HCT116 (cell line): Measurements from ENCODE around the gene AMMECR1. TPM values are rescaled to one million over a fixed set of nuclear protein-coding genes. Genes with fewer than 3 reads are reported as not detected.

Source experiments
- ATAC-seq: fragments of 200-7000 bp; cut with Tn5 transposase; 2 replicates; pipeline ENCODE4 v1.9.1; 2020; ENCODE audit warnings: mild to moderate bottlenecking, moderate library complexity
- BruUV-seq: library from RNA; stranded (reverse); fragments of 400-500 nt; replicated peaks from 2 replicates; lab custom pipeline; 2021; lab: Mats Ljungman, UMichigan
- CTCF ChIA-PET: fragments of 300-600 bp; sonication (Branson Sonifier 250); formaldehyde crosslinking; loops from one replicate; lab custom pipeline; 2021; ENCODE audit warnings: antibody characterized with exemption; lab: Charles Lee
- POLR2A ChIA-PET: fragments of 300-600, 350-600 bp; sonication (Branson Sonifier 250); formaldehyde crosslinking; loops from one replicate; lab custom pipeline; 2021; ENCODE audit warnings: antibody characterized with exemption; lab: Charles Lee
- RAD21 ChIA-PET, 2 experiments: fragments of 300-600 bp; sonication (Branson Sonifier 250); formaldehyde crosslinking; loops; one replicate each; lab custom pipeline; 2023; ENCODE audit warnings: low total read pairs in 2 of 2; ENCODE audit not compliant: uncharacterized antibody in 2 of 2, unreplicated experiment in 2 of 2, low non-redundant PET in 1 of 2; lab: Charles Lee
- DNase-seq: peaks from one replicate; pipeline ENCODE4 v3.0.0-alpha.2; 2010; ENCODE audit warnings: low read depth, low spot score
- H2AFZ ChIP-seq: fragments of 200-600 bp; shearing (Covaris generic), sonication (generic); 2 replicates; pipeline ENCODE4 v1.6.1; 2017; ENCODE audit warnings: low read depth, mixed run types, mixed read lengths, antibody characterized with exemption, low read length; ENCODE audit not compliant: poor library complexity, severe bottlenecking
- H3K27ac ChIP-seq: 2 replicates; pipeline ENCODE4 v1.5.1; 2012; ENCODE audit warnings: low read depth, low read length
- H3K27me3 ChIP-seq: fragments of 200-600 bp; sonication (generic); 2 replicates; pipeline ENCODE4 v1.6.1; 2016; ENCODE audit warnings: mixed run types, low read length, mixed read lengths; ENCODE audit not compliant: insufficient read depth
- H3K36me3 ChIP-seq, 2 experiments: fragments of 200-500 bp in 1 of 2; fragments of 200-600 bp in 1 of 2; sonication (Bioruptor generic) in 1 of 2; sonication (generic) in 1 of 2; 2 replicates each; pipeline versions ENCODE4 v1.5.1 to v1.6.1; 2014 to 2016; ENCODE audit warnings: low read length in 2 of 2, inconsistent platforms in 1 of 2, mixed read lengths in 1 of 2, mixed run types in 1 of 2; ENCODE audit not compliant: insufficient read depth in 2 of 2, control insufficient read depth in 1 of 2
- H3K4me1 ChIP-seq, 2 experiments: fragments of 200-600 bp in 1 of 2; sonication (generic) in 1 of 2; 2 replicates each; pipeline versions ENCODE4 v1.5.1 to v1.6.1; 2012 to 2017; ENCODE audit warnings: low read length in 2 of 2, inconsistent platforms in 1 of 2, mild to moderate bottlenecking in 1 of 2, mixed read lengths in 1 of 2, mixed run types in 1 of 2, moderate library complexity in 1 of 2; ENCODE audit not compliant: insufficient read depth in 2 of 2, control insufficient read depth in 1 of 2
- H3K4me2 ChIP-seq: fragments of 200-600 bp; sonication (generic); 2 replicates; pipeline ENCODE4 v1.6.1; 2017; ENCODE audit warnings: mixed run types, low read length, mixed read lengths
- H3K4me3 ChIP-seq, 2 experiments: fragments of 200-600 bp in 1 of 2; sonication (generic) in 1 of 2; replicated peaks in 1 of 2; 2 replicates each; pipeline ENCODE4 v1.5.1; 2011 to 2016; ENCODE audit warnings: low read length in 2 of 2, control low read depth in 1 of 2, low read depth in 1 of 2, mild to moderate bottlenecking in 1 of 2, mixed read lengths in 1 of 2, mixed run types in 1 of 2
- H3K79me2 ChIP-seq: fragments of 200-600 bp; sonication (generic); 2 replicates; pipeline ENCODE4 v1.6.1; 2017; ENCODE audit warnings: mild to moderate bottlenecking, mixed run types, low read length, moderate library complexity, mixed read lengths; ENCODE audit not compliant: insufficient read depth
- H3K9ac ChIP-seq: fragments of 200-600 bp; sonication (generic); 2 replicates; pipeline ENCODE4 v1.6.1; 2016; ENCODE audit warnings: low read length, mixed read lengths
- H3K9me2 ChIP-seq: fragments of 200-600 bp; sonication (generic), shearing (Covaris generic); 2 replicates; pipeline ENCODE4 v1.6.1; 2017; ENCODE audit warnings: mixed run types, mild to moderate bottlenecking, moderate library complexity; ENCODE audit not compliant: insufficient read depth
- H3K9me3 ChIP-seq, 2 experiments: fragments of 200-500 bp in 1 of 2; fragments of 200-600 bp in 1 of 2; sonication (Bioruptor generic) in 1 of 2; sonication (generic) in 1 of 2; 2 replicates each; pipeline ENCODE4 v1.6.1; 2014 to 2017; ENCODE audit warnings: low read length in 2 of 2, mixed read lengths in 2 of 2, inconsistent platforms in 1 of 2, low read depth in 1 of 2, mild to moderate bottlenecking in 1 of 2, mixed run types in 1 of 2, moderate library complexity in 1 of 2; ENCODE audit not compliant: control insufficient read depth in 1 of 2, insufficient read depth in 1 of 2
- H4K20me1 ChIP-seq: fragments of 200-600 bp; sonication (generic), shearing (Covaris generic); 2 replicates; pipeline ENCODE4 v1.6.1; 2017; ENCODE audit warnings: mixed run types, mild to moderate bottlenecking, moderate library complexity; ENCODE audit not compliant: insufficient read depth
- CBX3 ChIP-seq: IDR thresholded peaks from 2 replicates; pipeline ENCODE4 v1.6.1; 2012; ENCODE audit warnings: low read depth
- CEBPB ChIP-seq: IDR thresholded peaks from 2 replicates; pipeline ENCODE4 v1.6.1; 2012; ENCODE audit warnings: low read depth
- EGR1 ChIP-seq: IDR thresholded peaks from 2 replicates; pipeline ENCODE4 v1.6.1; 2012; ENCODE audit warnings: low read depth
- ELF1 ChIP-seq: IDR thresholded peaks from 2 replicates; pipeline ENCODE4 v1.6.1; 2012; ENCODE audit warnings: low read depth, borderline replicate concordance
- EZH2 ChIP-seq: fragments of 200-600 bp; sonication (generic); IDR thresholded peaks from 2 replicates; pipeline ENCODE4 v1.6.1; 2017; ENCODE audit warnings: antibody characterized with exemption, mixed run types
- EZH2phosphoT487 ChIP-seq: fragments of 200-600 bp; IDR thresholded peaks from 2 replicates; pipeline ENCODE4 v1.6.1; 2018; ENCODE audit warnings: antibody characterized with exemption, borderline replicate concordance
- FOSL1 ChIP-seq: IDR thresholded peaks from 2 replicates; pipeline ENCODE4 v1.6.1; 2012; ENCODE audit warnings: low read depth
- JUND ChIP-seq: IDR thresholded peaks from 2 replicates; pipeline ENCODE4 v1.6.1; 2012
- MAX ChIP-seq: IDR thresholded peaks from 2 replicates; pipeline ENCODE4 v1.6.1; 2012
- POLR2A ChIP-seq: IDR thresholded peaks from 2 replicates; pipeline ENCODE4 v1.7.0; 2011; ENCODE audit warnings: borderline replicate concordance; ENCODE audit not compliant: insufficient read depth, insufficient read length; ENCODE audit errors: extremely low read depth
- REST ChIP-seq: IDR thresholded peaks from 2 replicates; pipeline ENCODE4 v1.6.1; 2012; ENCODE audit warnings: low read depth
- SIN3A ChIP-seq: IDR thresholded peaks from 2 replicates; pipeline ENCODE4 v1.6.1; 2012; ENCODE audit warnings: low read depth
- SRF ChIP-seq: IDR thresholded peaks from 2 replicates; pipeline ENCODE4 v1.6.1; 2012; ENCODE audit warnings: low read depth
- TCF7L2 ChIP-seq: IDR thresholded peaks from 2 replicates; pipeline ENCODE4 v1.7.0; 2011; ENCODE audit warnings: borderline replicate concordance, inconsistent platforms; ENCODE audit not compliant: insufficient read depth, insufficient read length; ENCODE audit errors: extremely low read depth
- ZBTB33 ChIP-seq: IDR thresholded peaks from 2 replicates; pipeline ENCODE4 v1.6.1; 2011; ENCODE audit warnings: mild to moderate bottlenecking, low read length, moderate library complexity; ENCODE audit not compliant: insufficient replicate concordance; ENCODE audit errors: extremely low read depth
- ZFX ChIP-seq: fragments of 450-650 bp; IDR thresholded peaks from 2 replicates; pipeline ENCODE4 v1.6.1; 2017
- intact Hi-C: fragments of 100-400 bp; cut with micrococcal nuclease; formaldehyde crosslinking; loops from 2 replicates; pipeline ENCODE4 v1.10.0; 2022
- total RNA-seq: library from RNA; stranded (reverse); gene quantifications from one replicate; pipeline ENCODE4 v1.2.1, GENCODE V29; 2021; ENCODE audit not compliant: unreplicated experiment
- TF ChIP-seq, protein P1 (sequence below): IDR thresholded peaks from 2 replicates; pipeline ENCODE4 v1.6.1; 2012
- TF ChIP-seq, protein P2 (sequence below), 3 experiments: fragments of 200-600 bp in 1 of 3; sonication (generic) in 1 of 3; IDR thresholded peaks in 2 of 3; conservative IDR thresholded peaks in 1 of 3; 2 replicates each; pipeline ENCODE4 v1.5.1; 2012 to 2017; ENCODE audit warnings: low read depth in 2 of 3, low read length in 2 of 3, antibody characterized with exemption in 1 of 3, borderline replicate concordance in 1 of 3, control low read depth in 1 of 3, mild to moderate bottlenecking in 1 of 3, mixed read lengths in 1 of 3, mixed run types in 1 of 3, moderate library complexity in 1 of 3; ENCODE audit not compliant: insufficient read depth in 1 of 3

Gene AMMECR1
- total RNA-seq, 1 experiment from 2014 or later, result 9.2 TPM

DNA sequence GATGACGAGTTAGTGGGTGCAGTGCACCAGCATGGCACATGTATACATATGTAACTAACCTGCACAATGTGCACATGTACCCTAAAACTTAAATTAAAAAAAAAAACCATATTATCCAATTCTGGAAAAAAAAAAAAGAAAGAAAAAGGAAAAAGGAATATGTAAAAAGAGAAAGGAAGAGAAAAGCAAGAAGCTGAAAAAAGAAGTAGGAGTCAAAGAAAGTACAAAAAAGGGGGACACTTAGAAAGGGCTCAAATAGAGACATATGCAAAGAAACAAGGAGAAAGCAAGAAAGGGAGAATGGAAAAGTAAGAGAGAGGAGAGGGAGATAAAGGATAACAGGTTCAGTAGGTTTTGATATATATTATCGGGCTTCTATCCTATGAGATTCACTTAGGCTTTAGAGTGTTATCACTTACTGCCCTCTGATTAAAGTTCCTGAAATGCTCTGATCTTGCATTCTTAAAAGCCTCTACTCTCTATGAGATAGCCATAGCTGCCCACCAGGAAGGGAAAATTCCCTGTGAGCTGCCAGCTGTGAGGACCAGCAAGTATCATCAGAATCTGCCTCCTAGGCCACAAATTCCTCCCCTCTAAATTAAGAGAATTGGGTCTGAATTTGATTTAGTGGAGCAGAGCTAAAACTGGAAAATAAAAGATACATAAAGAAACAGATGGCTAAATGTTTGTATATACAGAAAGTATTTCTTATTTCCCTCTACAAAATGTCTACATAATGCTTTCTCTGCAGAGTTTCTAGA lies 95.2 kb downstream of the AMMECR1 start:
- no peak for TF ChIP-seq REST
- no peak for TF ChIP-seq SIN3A
- TF ChIP-seq TCF7L2, result no peak
- TF ChIP-seq, protein P1, sequence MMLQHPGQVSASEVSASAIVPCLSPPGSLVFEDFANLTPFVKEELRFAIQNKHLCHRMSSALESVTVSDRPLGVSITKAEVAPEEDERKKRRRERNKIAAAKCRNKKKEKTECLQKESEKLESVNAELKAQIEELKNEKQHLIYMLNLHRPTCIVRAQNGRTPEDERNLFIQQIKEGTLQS, result no peak
- TF ChIP-seq MAX, result no peak
- TF ChIP-seq EGR1, result no peak
- TF ChIP-seq, protein P2, sequence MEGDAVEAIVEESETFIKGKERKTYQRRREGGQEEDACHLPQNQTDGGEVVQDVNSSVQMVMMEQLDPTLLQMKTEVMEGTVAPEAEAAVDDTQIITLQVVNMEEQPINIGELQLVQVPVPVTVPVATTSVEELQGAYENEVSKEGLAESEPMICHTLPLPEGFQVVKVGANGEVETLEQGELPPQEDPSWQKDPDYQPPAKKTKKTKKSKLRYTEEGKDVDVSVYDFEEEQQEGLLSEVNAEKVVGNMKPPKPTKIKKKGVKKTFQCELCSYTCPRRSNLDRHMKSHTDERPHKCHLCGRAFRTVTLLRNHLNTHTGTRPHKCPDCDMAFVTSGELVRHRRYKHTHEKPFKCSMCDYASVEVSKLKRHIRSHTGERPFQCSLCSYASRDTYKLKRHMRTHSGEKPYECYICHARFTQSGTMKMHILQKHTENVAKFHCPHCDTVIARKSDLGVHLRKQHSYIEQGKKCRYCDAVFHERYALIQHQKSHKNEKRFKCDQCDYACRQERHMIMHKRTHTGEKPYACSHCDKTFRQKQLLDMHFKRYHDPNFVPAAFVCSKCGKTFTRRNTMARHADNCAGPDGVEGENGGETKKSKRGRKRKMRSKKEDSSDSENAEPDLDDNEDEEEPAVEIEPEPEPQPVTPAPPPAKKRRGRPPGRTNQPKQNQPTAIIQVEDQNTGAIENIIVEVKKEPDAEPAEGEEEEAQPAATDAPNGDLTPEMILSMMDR (IDR thresholded peaks at IDR 0.05 in 2 of 3, conservative IDR thresholded peaks at IDR 0.05 in 1 of 3; ENCODE audit: borderline replicate concordance in 1 of 3, insufficient read depth in 1 of 3, low read depth in 2 of 3, low read length in 2 of 3), result no peak
- TF ChIP-seq ZBTB33, result no peak
- no peak for TF ChIP-seq EZH2
- TF ChIP-seq CEBPB, result no peak
- no peak for TF ChIP-seq JUND
- no peak for TF ChIP-seq CBX3
- no peak for TF ChIP-seq EZH2phosphoT487
- TF ChIP-seq SRF, result no peak
- TF ChIP-seq POLR2A, result no peak
- no peak for TF ChIP-seq ELF1
- TF ChIP-seq FOSL1, result no peak
- TF ChIP-seq ZFX, result no peak
- POLR2A ChIA-PET, result no interaction called here
- peaks cover 2 to 28% of the 10 kb centered on the region in 2 experiments; a peak in 3 of 4 replicates for H3K4me1 ChIP-seq
- H3K27ac ChIP-seq, result no peak overlapping the region
- H3K4me3 ChIP-seq, result no peak overlapping the region
- H3K27me3 ChIP-seq, result no peaks in the 10 kb centered on the region
- no peaks in the 10 kb centered on the region for H3K79me2 ChIP-seq
- RAD21 ChIA-PET, result no interaction called here
- DNase-seq, result no peak
- H2AFZ ChIP-seq, result no peak overlapping the region
- no peaks in the 10 kb centered on the region for H4K20me1 ChIP-seq
- no peaks in the 10 kb centered on the region for H3K9me2 ChIP-seq
- no peak overlapping the region for H3K4me2 ChIP-seq
- no peaks in the 10 kb centered on the region for H3K36me3 ChIP-seq
- ATAC-seq, result no peak
- intact Hi-C loops, result no loop called here
- no peaks in the 10 kb centered on the region for H3K9me3 ChIP-seq
- H3K9ac ChIP-seq, result no peak overlapping the region
- BruUV-seq, result no TSS peak
- CTCF ChIA-PET, result no interaction called here
